Glutamatergic neuron (in vitro differentiated cells): Measurements from ENCODE around the gene TYMP. TPM values are rescaled to one million over a fixed set of nuclear protein-coding genes. Genes with fewer than 3 reads are reported as not detected.

Experiments
- DNase-seq: peaks from one replicate; pipeline ENCODE4 v3.0.0; 2022
- H3K27ac Mint-ChIP-seq: one replicate; pipeline ENCODE4 v1.8.0; 2020; ENCODE audit warnings: mild to moderate bottlenecking, mixed read lengths, inconsistent platforms; ENCODE audit not compliant: unreplicated experiment
- H3K27me3 Mint-ChIP-seq: one replicate; pipeline ENCODE4 v1.8.0; 2020; ENCODE audit warnings: mild to moderate bottlenecking, moderate library complexity, mixed read lengths, inconsistent platforms; ENCODE audit not compliant: unreplicated experiment
- H3K36me3 Mint-ChIP-seq: one replicate; pipeline ENCODE4 v1.8.0; 2020; ENCODE audit warnings: mild to moderate bottlenecking, mixed read lengths, inconsistent platforms; ENCODE audit not compliant: unreplicated experiment
- H3K4me1 Mint-ChIP-seq: one replicate; pipeline ENCODE4 v1.8.0; 2020; ENCODE audit warnings: mild to moderate bottlenecking, low read depth, mixed read lengths, inconsistent platforms; ENCODE audit not compliant: unreplicated experiment
- H3K4me3 Mint-ChIP-seq: one replicate; pipeline ENCODE4 v1.8.0; 2020; ENCODE audit warnings: mild to moderate bottlenecking, mixed read lengths, inconsistent platforms; ENCODE audit not compliant: unreplicated experiment
- H3K9me3 Mint-ChIP-seq: one replicate; pipeline ENCODE4 v1.8.0; 2020; ENCODE audit warnings: mild to moderate bottlenecking, moderate library complexity, mixed read lengths, inconsistent platforms; ENCODE audit not compliant: unreplicated experiment
- total RNA-seq: library from RNA; stranded (reverse); fragmentation: NEBNext Ultra II Directional; extraction: Animal tissue kit (Norgen Biotek cat#: 25700); gene quantifications from one replicate; pipeline ENCODE4 v1.2.1, GENCODE V29; 2021; ENCODE audit not compliant: unreplicated experiment
- TF ChIP-seq, protein P1 (sequence below): fragments of 200-600 bp; sonication (generic); IDR thresholded peaks from one replicate; pipeline ENCODE4 v1.5.0; 2021; ENCODE audit not compliant: partially characterized antibody, unreplicated experiment

TYMP gene
- total RNA-seq, 1 donor from 2014 or later = 1.2 TPM

DNA sequence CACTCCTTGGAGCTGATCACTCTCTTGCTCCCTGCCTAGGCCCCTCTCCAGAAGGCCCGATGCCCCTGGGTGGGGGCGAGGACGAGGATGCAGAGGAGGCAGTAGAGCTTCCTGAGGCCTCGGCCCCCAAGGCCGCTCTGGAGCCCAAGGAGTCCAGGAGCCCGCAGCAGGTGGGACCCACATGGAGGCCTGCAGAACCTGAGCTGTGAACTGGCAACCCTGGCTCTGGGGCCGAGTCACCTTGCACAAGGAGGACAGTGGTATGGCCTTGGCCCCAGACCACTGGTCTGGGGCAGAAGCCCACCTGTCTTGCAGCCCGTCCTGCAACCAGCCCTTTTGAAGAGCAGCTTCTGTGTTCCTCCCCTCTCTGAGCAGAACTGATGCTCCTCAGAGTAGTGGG, 10.7 kb downstream of the TYMP start:
- TF ChIP-seq, protein P1, sequence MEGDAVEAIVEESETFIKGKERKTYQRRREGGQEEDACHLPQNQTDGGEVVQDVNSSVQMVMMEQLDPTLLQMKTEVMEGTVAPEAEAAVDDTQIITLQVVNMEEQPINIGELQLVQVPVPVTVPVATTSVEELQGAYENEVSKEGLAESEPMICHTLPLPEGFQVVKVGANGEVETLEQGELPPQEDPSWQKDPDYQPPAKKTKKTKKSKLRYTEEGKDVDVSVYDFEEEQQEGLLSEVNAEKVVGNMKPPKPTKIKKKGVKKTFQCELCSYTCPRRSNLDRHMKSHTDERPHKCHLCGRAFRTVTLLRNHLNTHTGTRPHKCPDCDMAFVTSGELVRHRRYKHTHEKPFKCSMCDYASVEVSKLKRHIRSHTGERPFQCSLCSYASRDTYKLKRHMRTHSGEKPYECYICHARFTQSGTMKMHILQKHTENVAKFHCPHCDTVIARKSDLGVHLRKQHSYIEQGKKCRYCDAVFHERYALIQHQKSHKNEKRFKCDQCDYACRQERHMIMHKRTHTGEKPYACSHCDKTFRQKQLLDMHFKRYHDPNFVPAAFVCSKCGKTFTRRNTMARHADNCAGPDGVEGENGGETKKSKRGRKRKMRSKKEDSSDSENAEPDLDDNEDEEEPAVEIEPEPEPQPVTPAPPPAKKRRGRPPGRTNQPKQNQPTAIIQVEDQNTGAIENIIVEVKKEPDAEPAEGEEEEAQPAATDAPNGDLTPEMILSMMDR = no peak
- no peak overlapping the region for H3K4me3 Mint-ChIP-seq
- peaks cover 5% of the 10 kb centered on the region for H3K9me3 Mint-ChIP-seq
- H3K27me3 Mint-ChIP-seq = peaks cover 6% of the 10 kb centered on the region
- H3K4me1 Mint-ChIP-seq = no peaks in the 10 kb centered on the region
- DNase-seq = no peak
- H3K36me3 Mint-ChIP-seq = no peaks in the 10 kb centered on the region
- H3K27ac Mint-ChIP-seq = no peak overlapping the region

DNA sequence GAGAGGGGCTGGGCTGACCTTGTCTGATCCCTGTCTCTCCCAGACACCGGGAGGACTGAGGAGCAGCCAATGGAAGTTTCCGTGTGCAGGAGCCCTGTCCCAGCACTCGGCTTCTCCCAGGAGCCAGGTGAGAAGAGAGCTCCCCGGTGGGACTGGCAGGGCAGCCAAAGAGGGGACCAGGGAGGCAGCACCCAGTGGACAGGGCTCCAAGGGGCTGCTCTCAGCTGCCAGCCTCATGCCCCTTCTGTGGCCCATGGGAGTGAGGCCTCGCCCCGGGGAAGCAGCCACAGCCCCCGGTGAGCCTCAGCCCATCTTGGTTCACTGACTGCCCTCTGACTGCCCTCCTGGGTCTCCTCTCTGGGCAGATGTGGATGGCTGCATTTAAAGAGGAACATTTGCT, 11.2 kb downstream of the TYMP start:
- no peak overlapping the region for H3K4me3 Mint-ChIP-seq
- TF ChIP-seq, protein P1 = no peak

GRCh38 chr22:50517495-50518260, 12.1 kb downstream of the TYMP start:
- H3K36me3 Mint-ChIP-seq = no peaks in the 10 kb centered on the region
- no peak for DNase-seq
- H3K27ac Mint-ChIP-seq = no peak overlapping the region
- H3K4me3 Mint-ChIP-seq = no peak overlapping the region
- TF ChIP-seq, protein P1 = no peak
- H3K4me1 Mint-ChIP-seq = no peaks in the 10 kb centered on the region
- peaks cover 5% of the 10 kb centered on the region for H3K9me3 Mint-ChIP-seq
- H3K27me3 Mint-ChIP-seq = peaks cover 8% of the 10 kb centered on the region

More for the DNA sequence above, 11.2 kb downstream of the TYMP start:
- Mint-ChIP-seq H3K36me3 (no peaks in the 10 kb centered on the region), H3K27me3 (peaks cover 8% of the 10 kb centered on the region), H3K27ac (no peak overlapping the region), H3K9me3 (peaks cover 5% of the 10 kb centered on the region), H3K4me1 (no peaks in the 10 kb centered on the region)
- DNase-seq = no peak

DNA sequence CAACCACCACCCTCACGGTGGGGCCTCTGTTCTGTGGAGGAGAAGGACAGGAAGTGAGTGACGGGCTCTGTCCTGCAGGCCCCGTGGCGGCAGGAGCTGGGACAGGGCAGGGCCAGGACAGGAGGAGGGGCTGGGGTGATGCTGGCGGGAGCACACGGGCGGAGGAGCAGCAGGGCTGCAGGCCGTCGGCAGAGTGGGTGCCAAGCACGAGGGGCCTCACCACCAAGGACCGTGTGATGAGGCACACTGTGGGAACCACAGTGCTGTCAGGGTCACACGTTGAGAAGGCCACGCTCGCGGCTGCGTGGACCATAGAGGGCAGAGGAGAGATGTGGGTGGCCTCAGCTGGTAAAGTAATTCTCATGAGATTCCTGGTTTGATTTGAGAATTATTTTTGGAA, 12.9 kb downstream of the TYMP start:
- no peaks in the 10 kb centered on the region for H3K36me3 Mint-ChIP-seq
- H3K4me1 Mint-ChIP-seq = no peaks in the 10 kb centered on the region
- H3K27me3 Mint-ChIP-seq = peaks cover 8% of the 10 kb centered on the region
- DNase-seq = no peak
- H3K9me3 Mint-ChIP-seq = peaks cover 5% of the 10 kb centered on the region
- no peak overlapping the region for H3K27ac Mint-ChIP-seq
- TF ChIP-seq, protein P1 = no peak
- no peak overlapping the region for H3K4me3 Mint-ChIP-seq

- H3K36me3 Mint-ChIP-seq = no peaks in the 10 kb centered on the region
- no peaks in the 10 kb centered on the region for H3K4me1 Mint-ChIP-seq
- TF ChIP-seq, protein P1 = no peak
- no peak overlapping the region for H3K27ac Mint-ChIP-seq
- H3K27me3 Mint-ChIP-seq = peaks cover 8% of the 10 kb centered on the region
- peaks cover 5% of the 10 kb centered on the region for H3K9me3 Mint-ChIP-seq
- no peak overlapping the region for H3K4me3 Mint-ChIP-seq
- DNase-seq = no peak
These were observed 13.7 kb downstream of the TYMP start for GRCh38 chr22:50516068-50516467.
